SK-N-MC (cell line): ENCODE measurements around the gene RHOBTB1.

Experiments used
- EZH2 ChIP-seq: fragments of 200-600 bp; sonication (generic); IDR thresholded peaks from one replicate; pipeline ENCODE4 v1.6.1; 2017; ENCODE audit warnings: antibody characterized with exemption
- POLR2AphosphoS5 ChIP-seq: IDR thresholded peaks from 2 replicates; pipeline ENCODE4 v1.6.1; 2012; ENCODE audit warnings: mild to moderate bottlenecking, low read depth, low read length, borderline replicate concordance

- TF ChIP-seq POLR2AphosphoS5 (no peak), EZH2 (no peak)
Measured at GRCh38 chr10:60911216-60911615, 32.8 kb downstream of the RHOBTB1 start.
